IPS-18a (cell line): ENCODE measurements around the gene TRPC4.
"Not testable (repeated sequence)": the region's sequence is repeated elsewhere in the genome, so short reads cannot be mapped to it uniquely, and the experiment has no call there.

Experiments
- H3K27ac ChIP-seq: one replicate; pipeline ENCODE4 v1.5.1; 2013; ENCODE audit warnings: low read length
- H3K27me3 ChIP-seq: one replicate; pipeline ENCODE4 v1.6.1; 2013; ENCODE audit warnings: mild to moderate bottlenecking, low read length; ENCODE audit not compliant: control insufficient read depth, insufficient read depth
- H3K36me3 ChIP-seq: one replicate; pipeline ENCODE4 v1.6.1; 2013; ENCODE audit warnings: low read depth, low read length; ENCODE audit not compliant: control insufficient read depth
- H3K4me1 ChIP-seq: one replicate; pipeline ENCODE4 v1.6.1; 2013; ENCODE audit warnings: low read depth, low read length; ENCODE audit not compliant: control insufficient read depth
- H3K4me3 ChIP-seq: one replicate; pipeline ENCODE4 v1.5.1; 2013; ENCODE audit warnings: low read length
- H3K9ac ChIP-seq: one replicate; pipeline ENCODE4 v1.6.1; 2013; ENCODE audit warnings: mild to moderate bottlenecking, low read length, moderate library complexity
- H3K9me3 ChIP-seq: one replicate; pipeline ENCODE4 v1.6.1; 2013; ENCODE audit warnings: low read depth, low read length; ENCODE audit not compliant: control insufficient read depth

Gene TRPC4

DNA sequence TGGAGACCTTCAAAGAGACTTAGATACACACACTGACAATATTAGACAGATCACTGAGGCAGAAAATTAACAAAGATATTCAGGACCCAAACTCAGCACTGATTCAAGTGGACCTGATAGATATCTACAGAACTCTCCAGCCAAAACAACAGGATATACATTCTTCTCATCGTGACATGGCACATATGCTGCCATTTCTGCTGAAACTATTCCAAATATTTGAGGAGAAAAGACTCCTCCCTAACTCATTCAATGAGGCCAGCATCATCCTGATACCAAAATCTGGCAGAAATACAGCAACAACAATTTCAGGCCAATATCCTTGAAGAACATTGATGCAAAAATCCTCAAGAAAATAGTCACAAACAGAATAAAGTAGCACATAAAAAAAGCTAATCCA lies 53.3 kb downstream of the TRPC4 start:
- Histone ChIP-seq H3K36me3 (no peaks in the 10 kb centered on the region), H3K9me3 (peaks cover 3% of the 10 kb centered on the region), H3K9ac (no peak overlapping the region), H3K27me3 (no peaks in the 10 kb centered on the region), H3K4me1 (no peaks in the 10 kb centered on the region), H3K27ac (no peak overlapping the region), H3K4me3 (no peak overlapping the region)

DNA sequence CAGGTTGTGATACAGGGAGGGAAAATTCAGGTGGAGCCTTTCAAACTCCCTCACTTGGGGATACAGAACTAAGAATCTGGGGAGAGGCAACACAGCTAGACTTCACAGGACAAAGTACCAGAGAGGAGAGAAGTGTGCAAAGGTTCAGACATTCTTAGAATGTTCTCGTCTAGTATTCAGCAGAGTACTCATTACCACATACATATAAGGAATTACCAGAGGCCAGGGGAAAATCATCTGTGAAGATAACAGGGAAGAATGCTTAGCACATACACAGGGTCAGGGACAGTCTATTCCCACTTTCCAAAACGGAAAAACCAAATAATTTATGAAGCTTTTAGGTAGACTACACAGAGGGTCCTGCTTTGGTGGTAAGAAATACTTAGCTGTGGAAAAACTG lies 58.1 kb downstream of the TRPC4 start:
- H3K27ac ChIP-seq = no peak overlapping the region
- no peaks in the 10 kb centered on the region for H3K4me1 ChIP-seq
- no peaks in the 10 kb centered on the region for H3K36me3 ChIP-seq
- no peaks in the 10 kb centered on the region for H3K27me3 ChIP-seq
- H3K4me3 ChIP-seq = no peak overlapping the region
- H3K9me3 ChIP-seq = no peaks in the 10 kb centered on the region
- no peak overlapping the region for H3K9ac ChIP-seq

- Histone ChIP-seq H3K9ac (no peak overlapping the region), H3K27ac (no peak overlapping the region), H3K27me3 (no peaks in the 10 kb centered on the region), H3K36me3 (no peaks in the 10 kb centered on the region), H3K9me3 (no peaks in the 10 kb centered on the region), H3K4me3 (no peak overlapping the region), H3K4me1 (no peaks in the 10 kb centered on the region)
Measured at GRCh38 chr13:37806666-37807065, 62.9 kb downstream of the TRPC4 start.

DNA sequence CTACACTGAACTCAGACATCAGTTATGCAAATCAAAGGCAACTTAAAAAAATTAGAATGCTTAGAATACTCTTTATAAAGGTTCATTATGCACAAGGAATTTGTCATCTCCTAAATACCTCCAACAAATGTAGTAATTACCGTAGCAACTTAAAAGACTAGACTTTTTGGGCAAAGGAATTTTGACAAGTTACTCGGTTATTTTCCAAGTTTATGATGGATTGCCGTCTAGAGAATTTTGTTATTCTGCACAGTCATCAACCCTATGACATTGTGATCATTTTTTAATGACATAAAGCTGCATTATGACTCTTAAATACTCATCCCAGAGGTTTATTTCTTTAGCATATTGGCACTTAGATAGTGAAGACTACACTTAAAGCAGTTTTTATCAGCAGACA lies 71.9 kb downstream of the TRPC4 start:
- H3K9me3 ChIP-seq = no peaks in the 10 kb centered on the region
- no peak overlapping the region for H3K9ac ChIP-seq
- H3K4me1 ChIP-seq = peaks cover 5% of the 10 kb centered on the region
- H3K4me3 ChIP-seq = no peak overlapping the region
- no peaks in the 10 kb centered on the region for H3K27me3 ChIP-seq
- H3K36me3 ChIP-seq = no peaks in the 10 kb centered on the region
- H3K27ac ChIP-seq = no peak overlapping the region

DNA sequence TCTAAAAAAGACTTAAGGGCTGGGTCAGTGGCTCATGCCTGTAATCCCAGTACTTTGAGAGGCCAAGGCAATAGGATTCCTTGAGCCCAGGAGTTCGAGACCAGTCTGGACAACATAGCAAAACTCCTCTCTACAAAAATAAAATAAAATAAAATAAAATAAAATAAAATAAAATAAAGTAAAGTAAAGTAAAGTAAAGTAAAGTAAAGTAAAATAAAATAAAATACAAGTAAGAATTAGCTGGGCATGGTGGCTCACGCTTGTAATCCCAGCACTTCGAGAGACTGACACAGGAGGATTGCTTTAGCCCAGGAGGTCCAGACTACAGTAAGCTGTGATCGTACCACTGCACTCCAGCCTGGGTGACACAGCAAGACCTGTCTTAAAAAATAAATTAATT lies 72.8 kb downstream of the TRPC4 start:
- not testable (repeated sequence) for H3K27ac ChIP-seq, H3K27me3 ChIP-seq, H3K9me3 ChIP-seq, H3K4me3 ChIP-seq, H3K9ac ChIP-seq, H3K4me1 ChIP-seq, H3K36me3 ChIP-seq

GRCh38 chr13:37795326-37795725 lies 74.2 kb downstream of the TRPC4 start:
- Histone ChIP-seq H3K36me3 (no peaks in the 10 kb centered on the region), H3K9ac (no peak overlapping the region), H3K4me3 (no peak overlapping the region), H3K27ac (no peak overlapping the region), H3K9me3 (no peaks in the 10 kb centered on the region), H3K27me3 (no peaks in the 10 kb centered on the region), H3K4me1 (peaks cover 5% of the 10 kb centered on the region)

DNA sequence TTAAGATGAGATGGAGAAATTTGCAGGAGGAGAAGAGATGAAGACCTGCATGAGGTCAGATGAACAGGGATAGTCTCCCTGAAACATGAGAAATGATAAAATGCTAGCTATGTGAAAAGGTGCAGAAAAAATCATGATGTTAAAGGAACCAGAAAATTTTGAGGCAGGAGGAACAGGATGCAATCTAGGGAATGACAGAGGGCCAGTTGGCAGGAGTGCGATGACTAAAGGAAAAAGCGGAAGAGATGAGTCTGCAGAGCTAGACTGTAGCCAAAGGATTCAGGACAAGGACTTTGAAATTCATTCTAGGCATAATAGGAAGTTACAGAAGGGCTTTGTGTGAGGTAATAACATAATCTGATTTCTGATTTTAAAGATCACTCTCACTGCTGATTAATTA lies 77.9 kb downstream of the TRPC4 start:
- Histone ChIP-seq H3K27me3 (no peaks in the 10 kb centered on the region), H3K9ac (no peak overlapping the region), H3K4me1 (peaks cover 5% of the 10 kb centered on the region), H3K4me3 (no peak overlapping the region), H3K9me3 (no peaks in the 10 kb centered on the region), H3K27ac (no peak overlapping the region), H3K36me3 (no peaks in the 10 kb centered on the region)

- no peak overlapping the region for H3K4me3 ChIP-seq
Measured at GRCh38 chr13:37788346-37788745, 81.2 kb downstream of the TRPC4 start.

GRCh38 chr13:37777676-37778075 lies 91.9 kb downstream of the TRPC4 start:
- no peak overlapping the region for H3K27ac ChIP-seq
- no peak overlapping the region for H3K4me3 ChIP-seq
- no peaks in the 10 kb centered on the region for H3K9me3 ChIP-seq
- H3K36me3 ChIP-seq = no peaks in the 10 kb centered on the region
- no peaks in the 10 kb centered on the region for H3K4me1 ChIP-seq
- no peak overlapping the region for H3K9ac ChIP-seq
- no peaks in the 10 kb centered on the region for H3K27me3 ChIP-seq

More at GRCh38 chr13:37788346-37788745, 81.2 kb downstream of the TRPC4 start:
- H3K4me1 ChIP-seq = peaks cover under 1% of the 10 kb centered on the region
- no peak overlapping the region for H3K27ac ChIP-seq
- H3K9ac ChIP-seq = no peak overlapping the region
- H3K9me3 ChIP-seq = no peaks in the 10 kb centered on the region
- no peaks in the 10 kb centered on the region for H3K36me3 ChIP-seq
- H3K27me3 ChIP-seq = no peaks in the 10 kb centered on the region

DNA sequence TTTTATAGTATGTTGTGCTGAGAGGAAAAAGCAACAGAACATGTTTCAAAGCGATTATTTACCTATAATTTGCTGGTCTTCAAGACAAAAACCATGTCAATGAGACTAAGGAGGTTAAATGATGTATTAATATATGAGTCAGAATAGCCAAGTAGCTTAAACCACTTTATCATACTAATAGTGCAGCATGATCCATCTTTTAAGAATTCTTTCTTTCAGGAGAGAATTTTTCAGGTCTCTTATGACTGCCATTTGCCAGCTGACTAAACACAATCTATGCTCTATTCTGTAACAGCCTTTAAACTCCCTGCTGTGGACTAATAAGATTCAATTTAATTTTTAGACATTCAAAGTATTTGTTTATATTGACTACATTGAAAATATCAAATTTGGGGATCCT lies 93.7 kb downstream of the TRPC4 start:
- Histone ChIP-seq H3K4me1 (no peaks in the 10 kb centered on the region), H3K27me3 (no peaks in the 10 kb centered on the region), H3K9ac (no peak overlapping the region), H3K27ac (no peak overlapping the region), H3K36me3 (no peaks in the 10 kb centered on the region), H3K4me3 (no peak overlapping the region), H3K9me3 (no peaks in the 10 kb centered on the region)

DNA sequence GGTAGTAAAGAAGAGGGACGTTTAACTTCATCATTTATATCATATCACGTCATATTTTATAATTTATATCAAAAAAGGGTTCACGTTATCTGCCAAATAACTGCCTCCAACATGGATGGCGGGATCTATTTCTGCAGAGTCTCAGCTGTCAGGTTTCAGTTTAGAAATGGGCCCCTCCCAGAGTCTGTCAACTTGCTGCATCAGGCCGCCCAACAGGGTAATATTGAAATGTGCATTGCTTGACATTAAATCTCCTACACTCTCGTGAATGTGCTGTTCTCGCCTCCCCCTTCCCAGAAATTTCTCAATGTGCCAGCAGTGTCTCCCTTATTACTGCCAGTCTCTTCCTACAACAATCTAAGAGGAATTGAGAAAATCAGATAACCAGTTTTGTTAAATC lies 96.9 kb downstream of the TRPC4 start:
- no peak overlapping the region for H3K4me3 ChIP-seq
- H3K36me3 ChIP-seq = no peaks in the 10 kb centered on the region
- H3K4me1 ChIP-seq = no peaks in the 10 kb centered on the region
- H3K9ac ChIP-seq = no peak overlapping the region
- no peaks in the 10 kb centered on the region for H3K9me3 ChIP-seq
- no peak overlapping the region for H3K27ac ChIP-seq
- H3K27me3 ChIP-seq = no peaks in the 10 kb centered on the region

DNA sequence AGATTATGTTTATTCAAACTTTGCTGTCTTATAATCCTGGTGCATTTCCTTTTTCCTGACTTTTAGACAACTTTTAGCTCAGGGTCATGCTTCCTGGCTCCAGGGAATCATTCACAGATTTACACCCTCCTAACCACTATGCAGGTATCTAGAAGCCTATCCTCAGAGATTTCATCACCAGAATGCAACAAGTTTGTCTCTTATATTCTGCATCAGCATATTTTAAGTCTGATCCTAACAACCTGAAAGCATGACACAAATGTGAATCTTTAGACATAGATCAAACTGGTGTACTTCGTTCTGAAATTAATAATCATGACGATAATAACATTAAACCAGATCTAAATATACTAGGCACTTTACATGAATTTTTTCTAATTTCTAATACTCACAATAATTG lies 100.0 kb downstream of the TRPC4 start:
- no peak overlapping the region for H3K9ac ChIP-seq
- H3K4me1 ChIP-seq = no peaks in the 10 kb centered on the region
- H3K27me3 ChIP-seq = no peaks in the 10 kb centered on the region
- H3K4me3 ChIP-seq = no peak overlapping the region
- H3K9me3 ChIP-seq = no peaks in the 10 kb centered on the region
- no peaks in the 10 kb centered on the region for H3K36me3 ChIP-seq
- no peak overlapping the region for H3K27ac ChIP-seq
